ENCODE results near the gene ZBTB20.

The ZBTB20 gene

DNA sequence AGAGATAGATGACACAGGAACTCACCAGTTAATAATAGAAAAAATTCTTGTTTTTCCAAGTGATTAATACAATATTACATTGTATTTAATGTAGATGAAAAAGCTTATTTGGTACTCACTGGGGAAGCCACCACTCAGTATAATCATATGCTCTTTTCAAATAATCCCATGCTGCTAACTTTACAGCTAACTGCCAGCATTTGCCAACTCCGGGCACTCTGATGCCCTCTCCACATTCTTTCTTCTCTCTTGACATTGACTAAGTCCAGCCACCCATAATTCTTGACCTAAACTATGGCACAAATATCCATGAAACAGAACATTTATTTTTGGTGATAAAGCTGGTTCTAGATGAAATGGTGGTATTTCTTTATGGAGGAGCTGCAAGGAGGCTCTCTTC is 384.9 kb downstream of the ZBTB20 start:
- no peak for DNase-seq (ENCODE audit: low read depth)

DNA sequence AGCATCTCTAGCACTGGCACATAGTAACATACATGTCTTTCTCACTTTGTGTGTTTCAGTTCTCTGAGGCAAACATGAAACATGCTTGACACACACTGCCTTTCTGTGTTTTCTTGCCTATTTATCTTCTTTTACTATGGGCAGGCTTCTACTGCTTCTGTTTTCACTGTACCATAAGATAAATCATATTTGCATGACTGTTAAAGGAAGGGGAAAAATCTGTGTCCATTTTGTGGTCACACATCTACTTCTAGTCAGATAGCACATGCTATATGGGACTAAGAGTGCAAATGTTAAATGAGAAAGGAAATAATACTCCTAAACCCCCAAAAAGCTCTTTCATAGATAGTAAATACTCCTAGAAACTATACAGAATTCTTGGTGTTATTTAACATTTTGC is 386.4 kb downstream of the ZBTB20 start:
- no peak for DNase-seq (ENCODE audit: low read depth)

DNA sequence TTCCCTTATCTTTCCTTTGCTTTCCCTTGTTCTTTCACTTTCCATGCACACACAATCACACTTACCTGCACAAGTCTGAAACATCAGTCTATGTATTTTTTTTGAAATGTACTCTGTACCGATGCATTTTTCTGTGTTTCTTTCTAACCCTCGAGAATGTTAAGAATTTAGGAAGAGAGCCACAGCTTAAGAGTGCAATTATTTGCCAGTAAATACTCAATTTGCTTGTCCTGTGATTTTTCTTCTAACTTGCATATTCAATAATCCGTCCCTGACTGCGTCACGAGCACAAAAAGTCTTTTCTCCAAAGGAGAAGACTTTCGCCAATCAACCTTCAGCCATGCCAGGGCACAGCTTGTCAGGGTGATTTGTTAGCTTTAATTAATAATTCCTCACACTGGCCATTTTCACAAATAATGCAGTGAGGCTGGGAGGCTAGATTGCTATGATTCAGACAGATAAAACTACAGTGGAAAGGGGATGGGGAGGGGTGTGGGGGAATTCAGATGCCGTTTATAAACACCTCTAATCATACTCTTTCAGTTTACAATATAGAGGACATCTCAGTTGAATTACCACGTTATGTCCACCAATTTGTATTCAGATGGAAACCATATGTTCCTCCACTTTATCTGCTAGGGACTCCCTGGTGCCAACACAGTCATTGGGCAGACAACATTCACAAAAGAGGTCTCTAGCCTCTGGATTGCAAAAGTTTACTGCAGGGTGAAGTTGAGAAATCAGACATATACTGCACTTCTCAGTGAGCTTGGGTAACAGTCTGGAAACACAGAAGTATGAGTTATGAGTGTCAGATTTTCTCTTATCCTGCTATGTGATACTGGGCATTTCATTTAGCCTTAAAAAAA is 388.0 kb downstream of the ZBTB20 start:
- no peak for DNase-seq (ENCODE audit: low read depth)

DNA sequence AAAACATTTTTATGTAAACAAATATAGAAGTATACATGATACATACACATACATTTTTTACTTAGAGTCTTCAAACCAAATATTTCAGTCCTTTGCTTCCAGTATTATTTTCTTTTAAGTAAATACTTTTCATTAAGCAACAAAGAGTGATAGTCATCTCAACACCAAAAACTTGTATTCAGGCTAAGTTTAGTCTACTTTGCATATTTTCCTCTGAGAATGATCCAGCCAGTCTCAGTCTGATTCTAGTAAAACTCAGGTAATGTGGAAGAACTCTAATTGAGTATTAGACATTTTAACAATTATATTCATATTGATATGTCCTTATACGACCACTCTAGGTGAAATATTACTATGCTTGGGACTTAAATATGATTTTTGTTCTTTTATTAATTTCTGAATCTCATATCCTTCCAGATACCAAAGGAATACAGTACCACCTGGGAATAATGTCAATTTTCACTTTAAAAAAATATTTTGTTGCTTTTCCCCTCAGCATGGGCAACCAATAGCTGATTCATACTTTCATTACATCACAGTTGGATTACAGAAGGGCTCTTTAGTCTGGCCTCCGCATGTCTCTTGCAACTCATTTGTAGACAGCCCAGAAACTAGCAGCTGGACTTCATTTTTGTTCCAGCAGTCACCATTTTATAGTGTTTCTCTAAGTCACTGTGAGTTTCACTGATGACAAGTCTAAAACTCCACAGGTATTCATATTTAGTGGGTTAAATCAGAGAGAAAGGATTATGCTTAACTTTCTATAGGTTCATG is 390.4 kb downstream of the ZBTB20 start:
- no peak for DNase-seq (ENCODE audit: low read depth)

DNA sequence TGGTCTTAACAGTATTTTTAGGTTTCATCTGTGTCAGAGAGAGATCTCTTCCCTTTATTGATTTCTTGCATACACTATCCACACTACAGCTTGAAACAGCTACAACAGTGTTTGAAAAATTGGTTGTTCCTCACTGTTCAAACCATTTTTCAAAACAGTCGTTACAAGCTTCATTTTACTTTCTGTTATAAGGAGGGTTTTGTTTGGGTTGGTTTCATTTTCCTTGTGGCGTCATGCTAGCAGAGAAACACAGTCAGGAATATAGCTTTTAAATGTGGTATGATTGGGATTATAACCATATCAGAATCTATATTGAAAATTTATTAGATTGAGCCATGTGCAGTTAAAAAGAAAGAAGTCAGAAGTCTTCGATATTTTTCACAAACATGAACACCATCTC is 400.6 kb downstream of the ZBTB20 start:
- no peak for DNase-seq (ENCODE audit: low read depth)

DNA sequence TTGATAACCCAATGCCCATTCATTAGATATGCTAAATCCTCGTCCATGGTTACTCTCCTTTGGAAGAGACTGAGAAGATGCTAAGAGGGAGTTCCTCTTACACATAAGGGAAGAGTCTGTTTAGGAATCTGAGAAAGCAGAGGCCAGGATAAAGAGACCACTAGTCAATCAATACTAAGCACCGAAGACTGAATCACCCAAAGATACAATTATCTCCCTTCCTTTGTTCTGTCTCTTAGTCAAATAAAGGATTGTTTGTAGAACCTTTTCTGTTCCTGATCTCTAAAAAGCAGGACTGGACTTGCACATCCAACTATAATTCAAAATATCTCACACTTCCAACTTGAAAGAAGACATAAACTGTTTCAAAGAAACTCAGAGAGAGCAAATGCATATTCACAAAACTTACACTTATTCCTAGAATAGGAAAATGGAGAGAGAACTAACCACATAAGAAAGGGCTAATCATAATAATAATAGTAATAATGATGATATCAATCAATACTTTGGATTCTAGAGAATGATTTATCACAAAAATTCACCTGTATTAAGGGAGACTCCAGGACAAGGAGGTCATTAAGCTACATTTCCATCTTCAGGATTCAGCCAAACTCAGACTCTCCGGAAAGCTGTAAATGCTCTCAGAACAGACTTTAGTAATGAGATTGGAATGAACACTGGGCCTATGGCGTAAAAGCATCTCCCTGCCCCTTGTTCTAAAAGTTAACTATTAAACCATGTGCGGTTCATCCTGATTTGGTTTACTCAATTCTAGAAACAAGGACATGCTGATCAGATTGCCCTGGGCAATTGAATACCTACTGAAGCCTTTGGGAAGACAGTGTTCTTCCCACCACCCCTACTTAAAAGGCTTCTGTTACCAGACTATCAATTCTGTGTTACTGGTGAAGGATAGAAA is 401.5 kb downstream of the ZBTB20 start:
- no peak for DNase-seq (ENCODE audit: low read depth)

DNA sequence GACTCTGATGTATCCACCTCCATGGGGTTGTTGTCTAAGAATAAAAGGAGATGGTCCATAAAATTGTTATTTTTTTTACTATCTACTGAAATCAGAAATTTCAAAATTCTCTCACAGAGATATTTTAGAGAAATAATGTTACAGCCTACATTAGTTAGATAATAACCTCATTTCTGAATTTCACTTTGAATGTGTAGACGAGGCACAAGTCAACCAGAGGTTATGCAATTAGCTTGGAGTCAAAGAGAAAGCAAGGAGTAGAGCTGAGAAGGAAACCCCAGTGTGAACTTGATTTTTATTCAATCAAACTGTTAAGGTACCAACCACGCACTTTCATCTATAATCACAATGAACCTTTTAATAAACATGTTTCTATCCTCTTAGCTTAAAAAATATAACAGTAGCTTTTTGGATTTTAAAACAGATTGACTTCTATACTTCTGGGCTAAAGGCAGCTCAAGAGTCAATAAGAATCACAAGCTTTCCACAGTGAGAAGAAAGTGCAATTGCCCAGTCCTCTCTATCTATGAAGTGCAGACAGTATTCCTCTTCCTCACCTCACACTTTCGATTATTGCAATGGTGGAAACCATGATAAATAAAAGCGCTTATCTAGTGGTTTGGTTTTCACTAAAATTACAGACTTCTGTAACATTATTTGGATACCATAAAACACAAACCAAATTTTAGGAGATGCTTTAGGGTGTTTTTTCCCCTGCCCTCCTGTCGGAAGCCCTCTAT is 403.2 kb downstream of the ZBTB20 start:
- no peak for DNase-seq (ENCODE audit: low read depth)

DNA sequence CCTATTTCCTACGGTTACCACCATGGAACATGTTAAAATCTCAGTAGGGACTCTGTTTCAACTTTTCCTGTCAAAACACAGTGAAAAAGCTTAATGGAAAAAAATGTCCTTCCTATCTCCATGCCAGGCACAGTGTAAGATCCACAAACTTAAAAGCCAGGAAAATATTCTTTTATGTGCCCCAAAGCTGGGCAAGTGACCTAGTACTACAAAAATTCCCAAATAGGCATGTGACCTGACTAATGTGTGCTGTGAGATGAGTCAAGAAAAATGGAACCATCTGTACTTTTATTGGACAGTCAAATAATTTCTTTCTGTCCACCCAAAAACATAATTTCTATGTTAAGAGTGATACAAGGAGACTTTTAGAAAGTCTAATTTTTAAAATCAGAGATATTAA is 406.0 kb downstream of the ZBTB20 start:
- DNase-seq (ENCODE audit: low read depth): no peak

DNA sequence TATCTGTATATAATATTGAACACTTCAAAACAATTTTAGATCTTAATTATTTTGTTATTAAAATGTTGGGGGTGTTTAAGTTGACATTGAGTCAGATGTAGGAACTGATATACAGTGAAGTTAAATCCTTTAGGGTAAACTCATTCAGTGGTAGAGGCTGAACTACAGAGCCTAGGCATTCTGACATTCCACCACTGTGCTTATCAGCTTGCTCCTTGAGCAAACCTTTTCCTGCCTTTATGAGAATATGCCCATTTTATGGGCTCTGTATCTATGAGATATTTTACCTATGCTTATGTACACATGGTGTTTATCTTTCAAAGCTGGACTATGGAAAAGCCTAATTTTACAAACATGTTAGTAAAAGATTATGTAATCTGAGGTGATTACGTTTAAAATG is 407.5 kb downstream of the ZBTB20 start:
- no peak for DNase-seq (ENCODE audit: low read depth)

DNA sequence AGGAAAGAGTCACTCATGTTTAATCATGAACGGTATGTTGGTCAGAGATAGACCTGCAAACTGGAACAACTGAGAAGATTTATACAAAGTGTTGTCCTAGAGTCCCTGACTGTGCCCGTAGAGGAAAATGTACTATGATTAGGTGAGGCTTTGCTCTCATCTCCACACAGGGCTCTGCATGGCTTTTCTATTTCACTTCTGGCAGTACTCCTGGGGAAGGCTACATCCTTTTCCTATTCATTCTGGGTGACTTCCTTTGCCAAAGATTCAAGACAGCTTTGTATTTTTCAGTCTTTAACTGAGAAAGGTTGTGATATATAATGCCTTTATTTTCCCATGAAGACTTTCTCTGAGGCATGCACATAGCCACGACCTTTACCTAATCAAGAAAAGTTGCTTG is 414.7 kb downstream of the ZBTB20 start:
- no peak for DNase-seq (ENCODE audit: low read depth)

DNA sequence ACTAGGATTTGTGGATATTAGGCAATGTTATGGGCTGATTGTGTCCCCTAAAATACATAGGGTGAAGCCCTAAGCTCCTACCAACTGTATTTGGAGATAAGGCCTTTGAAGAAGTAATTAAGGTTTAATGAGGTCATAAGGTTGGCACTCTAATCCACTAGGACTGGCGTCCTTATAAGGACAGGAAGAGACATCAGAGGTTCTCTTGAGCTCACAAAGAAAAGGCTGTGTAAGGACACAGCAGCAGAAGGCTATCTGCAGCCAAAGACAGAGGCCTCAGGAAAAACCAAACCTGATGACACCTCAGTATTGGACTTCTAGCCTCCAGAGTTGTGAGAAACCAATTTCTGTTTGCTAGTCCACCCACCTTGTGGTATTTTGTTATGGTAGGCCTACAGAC is 416.7 kb downstream of the ZBTB20 start:
- DNase-seq (ENCODE audit: low read depth): no peak

DNA sequence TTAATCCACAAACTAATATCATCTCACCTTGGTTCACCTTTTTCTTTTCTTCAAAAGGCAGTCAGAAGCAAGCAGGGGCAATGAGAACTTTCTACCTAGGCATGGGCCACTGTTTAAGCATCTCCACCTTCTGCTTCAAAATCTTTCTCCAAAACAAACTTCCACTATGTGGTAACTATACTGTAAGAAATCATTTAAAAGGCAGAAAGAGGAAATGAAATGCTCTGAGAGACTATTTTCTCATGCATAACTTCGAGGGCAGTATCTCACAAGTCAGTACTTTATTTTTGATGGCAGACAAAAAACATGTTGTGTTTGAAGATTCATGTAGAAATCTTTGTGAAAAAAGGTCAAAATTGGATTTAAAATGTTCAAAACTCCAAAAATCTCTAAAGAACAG is 419.7 kb downstream of the ZBTB20 start:
- DNase-seq (ENCODE audit: low read depth): no peak

DNA sequence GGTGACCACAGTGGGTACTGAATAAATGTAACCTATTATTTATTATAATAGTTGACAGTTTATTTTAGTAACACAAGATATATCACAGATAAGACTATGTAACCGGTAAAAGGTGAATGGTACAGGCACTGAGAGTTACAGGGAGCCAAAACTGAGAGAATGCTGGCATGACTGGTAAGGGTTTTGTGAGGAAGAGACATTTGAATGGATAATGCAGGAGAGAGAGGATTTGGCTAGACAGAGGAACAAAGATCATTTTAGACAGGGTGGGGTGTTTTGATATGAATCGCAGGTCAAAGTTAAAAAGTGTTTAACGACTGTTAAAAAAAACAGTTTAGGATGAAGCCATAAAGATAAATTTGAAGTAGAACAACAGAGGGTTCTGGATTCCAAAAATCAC is 421.1 kb downstream of the ZBTB20 start:
- no peak for DNase-seq (ENCODE audit: low read depth)

DNA sequence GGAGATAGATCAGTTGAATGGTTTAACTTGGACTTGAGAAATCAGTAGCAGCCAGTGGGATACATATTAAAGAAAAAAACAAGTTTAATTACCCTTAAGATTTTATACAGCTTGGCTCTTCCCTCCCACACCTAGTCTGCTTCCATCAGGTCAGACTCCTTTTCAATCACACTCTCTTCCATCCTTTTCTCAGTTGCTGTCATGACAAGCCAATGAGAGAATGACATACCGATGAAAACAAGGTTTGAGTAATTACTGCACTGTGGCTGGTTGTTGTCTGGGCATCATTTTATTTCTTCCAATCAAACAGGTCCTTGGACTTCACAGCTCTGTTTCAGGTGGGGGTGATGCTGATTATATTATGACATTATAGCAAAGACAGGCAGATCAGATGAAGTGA is 424.6 kb downstream of the ZBTB20 start:
- no peak for DNase-seq (ENCODE audit: low read depth)

DNA sequence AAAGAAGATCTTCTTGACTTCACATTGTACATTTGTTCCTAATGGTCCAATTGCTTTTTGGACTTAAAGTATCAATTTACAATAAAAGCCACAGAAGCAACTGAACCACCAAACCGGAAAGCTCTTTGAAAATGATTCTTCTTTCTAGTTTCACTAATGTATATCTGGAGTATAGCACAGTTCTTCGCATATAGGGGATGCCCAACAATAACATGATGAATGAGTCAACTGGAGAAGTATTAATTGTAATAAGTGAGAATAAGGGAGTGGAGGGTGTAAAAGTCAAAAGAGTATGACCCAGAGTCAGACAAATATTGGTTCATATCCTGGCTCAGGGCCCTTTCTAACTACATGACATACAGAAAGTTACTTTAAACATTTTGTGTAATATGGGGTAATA is 425.2 kb downstream of the ZBTB20 start:
- DNase-seq (ENCODE audit: low read depth): no peak

DNA sequence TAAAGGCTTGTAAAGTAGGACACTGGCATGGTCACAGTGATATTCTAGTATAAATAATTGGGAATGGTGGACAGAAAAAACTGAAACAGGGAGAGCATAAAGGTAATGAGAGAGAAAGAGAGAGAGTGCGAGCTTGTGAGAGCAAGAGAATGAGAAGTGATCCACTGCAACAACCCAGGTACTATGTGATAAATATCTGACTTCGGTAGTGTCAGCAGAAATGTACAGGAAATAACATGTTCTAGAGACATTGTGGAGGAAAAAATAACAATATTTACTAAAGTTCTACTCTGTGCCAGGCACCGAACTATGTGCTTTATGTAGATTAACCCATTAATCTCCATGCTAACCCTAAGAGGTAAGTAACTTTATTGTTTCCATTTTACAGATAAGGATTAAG is 425.9 kb downstream of the ZBTB20 start:
- no peak for DNase-seq (ENCODE audit: low read depth)

DNA sequence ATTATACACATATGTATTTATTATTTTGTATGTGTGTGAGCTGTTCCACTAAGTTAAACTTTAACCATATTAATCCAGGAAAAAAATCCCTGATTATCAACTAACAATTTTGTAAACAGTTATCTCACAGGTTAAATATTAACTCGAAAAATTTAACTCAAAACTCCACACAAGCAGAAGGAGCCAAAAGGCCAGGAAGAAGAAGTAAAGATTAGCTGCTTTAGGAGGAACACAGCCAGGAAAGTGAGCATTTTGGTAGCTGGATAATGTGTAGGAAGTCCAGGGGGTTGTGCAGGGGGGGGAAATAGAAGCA is 428.2 kb downstream of the ZBTB20 start:
- no peak for DNase-seq (ENCODE audit: low read depth)

DNA sequence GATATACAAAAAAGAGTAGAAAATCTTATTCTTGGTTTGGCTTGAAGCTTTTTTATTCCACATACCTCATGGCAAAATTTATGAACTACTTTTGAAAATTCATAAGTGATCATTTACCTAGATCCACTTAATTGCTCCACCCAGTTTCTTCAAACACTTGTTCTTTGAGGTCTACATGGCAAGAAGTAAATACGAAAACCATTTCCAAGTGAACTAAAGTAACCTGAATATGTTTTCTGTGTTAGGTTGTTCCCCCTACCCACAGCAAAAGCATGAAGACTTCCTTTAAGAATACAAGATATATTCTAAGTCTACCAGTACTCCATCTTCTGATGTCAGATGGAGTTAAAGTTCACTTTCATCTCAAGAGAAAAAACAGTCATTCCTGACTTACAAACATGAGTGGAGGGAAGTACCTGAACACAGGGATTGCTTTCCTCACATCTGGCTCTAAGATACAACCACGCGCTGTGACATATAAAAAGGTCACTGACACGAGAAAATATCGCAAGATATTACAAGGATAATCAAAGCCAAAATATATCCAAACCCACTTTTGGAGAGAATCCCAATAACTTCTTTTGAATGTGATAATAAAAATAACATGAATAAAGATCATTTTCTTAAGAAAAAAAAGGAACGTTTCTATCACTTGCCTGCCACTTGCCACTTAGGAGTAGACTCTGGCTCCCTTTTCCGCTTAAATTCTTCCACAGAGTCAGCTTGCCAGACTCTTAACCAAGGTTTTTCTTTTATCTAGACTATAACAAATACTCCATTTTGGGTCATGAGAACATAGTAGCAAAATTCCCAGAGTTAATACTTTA is 428.8 kb downstream of the ZBTB20 start:
- DNase-seq (ENCODE audit: low read depth): no peak

DNA sequence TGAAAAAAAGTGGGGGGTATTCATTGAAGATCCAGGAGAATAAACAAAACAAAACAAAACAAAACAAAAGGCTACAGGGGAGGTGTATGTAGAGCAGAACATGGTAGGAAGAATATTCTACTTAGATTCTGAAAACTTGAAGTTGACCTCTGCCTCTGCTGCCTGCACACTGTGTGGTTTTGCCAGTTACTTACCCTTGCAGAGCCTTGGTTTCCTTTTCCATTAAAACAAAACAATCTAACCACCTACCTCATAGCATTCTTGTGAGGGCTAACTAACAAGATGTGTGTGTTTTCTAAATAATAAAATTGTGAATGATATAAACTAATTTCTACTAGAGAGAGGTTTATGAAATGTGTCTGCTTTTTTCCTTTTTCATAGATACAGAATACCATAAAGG is 430.2 kb downstream of the ZBTB20 start:
- no peak for DNase-seq (ENCODE audit: low read depth)

DNA sequence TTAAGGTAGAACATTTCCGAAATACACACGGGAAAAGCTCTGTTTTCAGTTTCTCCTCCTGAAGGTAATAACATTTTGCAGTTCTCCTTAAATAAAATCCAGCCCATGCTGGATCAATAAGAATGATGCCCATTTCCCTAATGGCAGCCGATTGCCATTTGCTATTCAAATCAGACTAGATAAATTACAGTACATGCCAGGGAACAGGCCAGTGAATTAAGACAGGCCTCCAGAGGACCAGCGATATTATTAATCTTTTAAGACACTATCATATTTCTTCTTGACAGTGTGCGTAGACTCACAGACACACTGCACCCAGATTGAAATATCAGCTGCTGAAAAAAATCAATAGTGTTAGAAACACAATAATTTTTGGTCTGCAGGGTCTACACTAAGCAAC is 431.0 kb downstream of the ZBTB20 start:
- no peak for DNase-seq (ENCODE audit: low read depth)

DNA sequence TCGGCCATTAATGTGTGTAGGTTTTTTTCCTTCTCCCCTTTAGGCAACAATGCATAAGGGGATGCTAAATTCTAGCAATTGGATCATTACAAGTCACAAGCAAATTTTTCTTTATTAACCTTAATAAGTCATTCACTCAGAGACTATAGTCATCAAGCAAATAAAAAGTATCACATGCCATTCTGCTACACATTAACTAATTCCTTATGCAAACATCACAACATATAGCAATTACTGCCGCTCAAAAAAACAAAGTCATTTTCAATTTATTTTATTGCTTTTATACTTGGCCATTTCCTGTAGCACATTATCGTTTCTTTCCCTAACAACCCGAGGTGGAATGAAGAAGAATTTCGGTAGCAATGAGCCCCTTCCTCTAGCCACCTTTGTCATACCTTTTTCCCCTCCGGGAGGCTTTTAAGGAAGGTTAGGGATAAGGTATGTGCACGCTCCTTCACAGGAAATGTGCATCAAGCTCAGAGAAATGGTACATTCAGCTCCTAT is 432.1 kb downstream of the ZBTB20 start:
- no peak for DNase-seq (ENCODE audit: low read depth)

Data from CMK (cell line).